Measurements from ENCODE around the gene DERL3.

Gene DERL3

DNA sequence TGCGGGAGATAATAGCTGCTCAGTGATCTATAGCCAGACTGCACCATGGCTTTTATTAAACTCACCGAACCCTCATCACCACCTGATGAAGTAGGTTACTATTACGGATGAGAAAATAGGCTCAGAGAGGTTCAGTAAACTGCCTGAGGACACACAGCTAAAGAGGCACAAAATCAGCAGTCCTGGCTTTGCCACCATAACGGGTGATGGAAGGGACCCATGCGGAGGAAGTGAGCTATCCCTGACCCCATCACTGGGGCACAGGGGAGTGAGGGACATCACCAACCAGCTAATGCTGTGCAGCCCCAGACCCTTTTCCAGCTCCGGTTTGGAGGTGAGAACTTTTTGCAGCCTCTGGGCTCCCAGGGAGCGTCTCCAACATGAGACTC is 7.3 kb upstream of the DERL3 start:
- DNase-seq, result no peak

DNA sequence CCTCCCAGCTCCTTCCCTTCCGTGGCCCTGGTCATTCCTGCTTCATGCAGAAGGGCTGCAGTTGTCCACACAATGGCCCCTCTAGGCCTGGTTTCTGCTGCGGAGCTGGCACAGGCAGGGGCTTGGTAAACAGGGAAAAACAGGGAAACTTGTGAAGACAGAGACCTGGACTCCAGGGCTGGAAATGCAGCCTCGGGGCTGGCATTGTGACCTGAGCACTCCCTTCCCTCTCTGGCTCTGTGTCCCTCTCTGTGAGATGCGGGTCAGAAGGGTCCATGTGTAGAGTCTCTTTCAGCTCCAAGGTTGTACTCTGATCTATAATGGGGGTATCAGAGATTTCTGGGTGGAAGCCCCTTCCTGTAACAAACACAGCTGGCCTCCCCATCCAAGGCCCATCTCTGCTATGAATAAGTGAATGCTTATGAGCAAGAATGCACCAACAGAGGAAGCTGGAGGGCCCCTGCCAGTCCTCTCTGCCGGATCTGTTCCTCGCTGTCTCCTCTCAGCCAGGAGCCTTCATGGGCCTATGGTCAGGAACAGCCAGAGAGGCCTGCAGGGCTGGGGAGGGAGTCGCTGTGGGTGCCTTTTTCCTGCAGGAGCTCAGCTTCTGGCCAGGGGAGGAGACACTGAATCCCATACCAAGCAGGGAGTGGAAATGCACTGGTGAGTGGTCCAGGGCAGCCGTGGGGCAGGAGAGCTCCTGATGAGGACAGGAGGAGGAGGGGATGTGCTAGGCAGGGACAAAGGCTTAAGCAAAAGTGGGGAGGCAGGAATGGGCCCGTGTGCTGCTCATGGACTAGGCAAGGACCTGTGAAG is 6.7 kb upstream of the DERL3 start:
- no peak for DNase-seq

DNA sequence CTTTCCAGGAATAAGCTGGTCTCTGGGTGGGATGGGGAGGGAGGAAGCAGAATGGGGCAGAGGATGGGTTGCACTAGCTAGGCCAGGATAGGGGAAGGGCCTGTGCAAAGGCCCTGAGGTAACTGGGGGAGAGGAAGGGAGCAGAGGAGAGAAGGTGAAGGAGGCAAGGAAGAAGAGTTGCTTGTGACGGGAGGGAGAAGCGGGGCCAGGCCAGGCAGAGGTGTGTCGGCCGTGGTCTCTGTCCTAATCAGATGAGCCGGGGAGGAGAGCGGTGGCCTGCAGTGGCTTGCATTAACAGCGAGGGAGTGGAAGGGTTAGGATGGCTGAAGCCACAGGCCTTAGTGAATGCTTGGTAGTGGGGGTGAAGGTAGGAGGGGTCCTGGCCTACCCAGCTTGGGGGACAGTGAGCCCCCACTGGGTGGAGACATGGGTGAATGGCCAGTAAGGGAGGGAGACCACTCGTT is 6.0 kb upstream of the DERL3 start:
- DNase-seq, result no peak

DNA sequence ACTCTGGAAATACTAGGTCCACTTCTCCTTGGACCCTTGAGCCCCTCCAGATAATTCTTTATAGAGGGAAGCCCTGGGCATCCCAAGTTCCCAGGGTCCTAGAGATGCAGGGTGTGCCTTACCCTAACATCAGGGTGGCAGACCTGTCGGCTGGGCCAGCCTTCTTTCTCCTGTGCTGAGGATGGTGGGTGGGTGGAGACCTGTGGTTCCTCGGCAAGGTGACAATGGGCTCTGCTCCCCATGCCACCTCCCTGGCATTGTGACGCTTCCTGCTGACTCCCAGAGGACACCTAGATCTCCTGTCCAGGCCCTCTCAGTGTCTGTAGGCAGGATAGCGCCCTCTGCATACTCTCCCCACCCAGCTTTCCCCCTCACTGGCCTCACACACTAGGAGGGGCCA is 3.8 kb upstream of the DERL3 start:
- no peak for DNase-seq

DNA sequence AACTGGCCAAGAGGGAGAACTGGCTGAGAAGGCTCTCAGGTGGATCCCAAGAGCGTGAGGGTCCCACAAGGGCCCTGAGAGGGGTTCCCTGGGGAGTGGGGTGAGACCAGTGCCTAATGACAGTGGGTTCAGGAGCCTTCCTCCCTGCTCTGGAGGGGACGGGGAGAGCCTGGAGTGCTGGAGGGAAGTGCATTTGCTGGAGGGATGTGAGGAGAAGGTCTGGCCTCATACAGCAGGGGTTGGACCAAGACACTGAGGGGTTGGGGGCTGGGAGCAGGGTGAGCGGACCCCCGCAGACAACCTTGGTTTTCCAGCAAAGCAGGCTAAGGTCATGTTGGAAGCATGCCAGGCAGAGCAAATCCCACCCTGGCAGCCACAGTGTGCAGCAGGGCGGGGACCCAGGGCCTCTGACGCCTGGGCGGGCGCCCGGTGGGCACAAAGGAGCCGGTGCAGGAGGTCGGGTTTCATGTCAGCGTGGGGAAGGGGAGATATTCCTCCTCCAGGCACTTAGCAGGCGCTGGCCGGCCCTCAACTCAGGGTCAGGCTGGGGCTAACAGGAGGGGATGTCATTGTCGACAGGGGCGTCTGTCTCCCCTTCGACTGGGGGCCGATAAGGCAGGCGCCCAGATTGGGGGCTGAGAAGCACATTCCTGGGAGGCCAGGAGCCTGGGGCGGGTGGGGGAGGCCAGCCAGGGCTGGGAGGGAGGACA is 3.1 kb upstream of the DERL3 start:
- DNase-seq, result no peak

DNA sequence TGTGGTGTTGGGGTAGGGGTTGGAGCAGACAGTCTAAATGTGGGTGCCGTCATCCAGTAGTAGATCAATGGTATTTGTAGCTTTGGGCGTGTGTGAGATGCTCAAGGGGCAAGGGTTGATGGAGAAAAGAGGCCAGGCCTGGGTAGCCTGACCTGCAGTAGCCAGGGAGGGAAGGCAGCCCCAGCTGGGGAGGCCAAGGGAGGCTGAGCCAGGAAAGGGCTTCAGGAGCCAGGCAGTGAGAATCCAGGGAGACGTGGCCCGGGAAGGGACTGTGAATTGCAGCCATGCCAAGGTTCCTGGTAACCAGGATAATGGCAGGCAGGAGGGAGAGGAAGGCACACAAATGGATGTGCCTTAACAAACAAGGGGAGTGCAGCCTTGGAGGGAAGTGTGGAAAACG is 2.5 kb upstream of the DERL3 start:
- DNase-seq, result no peak

DNA sequence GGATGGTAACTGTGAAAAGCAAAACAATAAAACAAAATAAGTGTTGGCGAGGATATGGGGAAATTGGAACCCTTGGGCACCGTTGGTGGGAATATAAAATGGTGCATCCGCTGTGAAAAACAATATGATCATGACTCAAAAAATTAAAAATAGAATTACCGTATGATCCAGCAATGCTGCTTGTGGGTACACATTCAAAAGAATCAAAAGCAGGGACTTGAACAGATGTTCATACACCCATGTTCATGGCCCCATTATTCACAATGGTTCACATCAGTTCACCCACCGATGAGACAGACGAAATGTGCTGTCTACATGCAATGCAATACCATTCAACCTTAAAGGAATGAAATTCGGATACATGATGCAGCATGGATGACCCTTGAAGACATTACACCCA is 1.2 kb upstream of the DERL3 start:
- no peak for DNase-seq

DNA sequence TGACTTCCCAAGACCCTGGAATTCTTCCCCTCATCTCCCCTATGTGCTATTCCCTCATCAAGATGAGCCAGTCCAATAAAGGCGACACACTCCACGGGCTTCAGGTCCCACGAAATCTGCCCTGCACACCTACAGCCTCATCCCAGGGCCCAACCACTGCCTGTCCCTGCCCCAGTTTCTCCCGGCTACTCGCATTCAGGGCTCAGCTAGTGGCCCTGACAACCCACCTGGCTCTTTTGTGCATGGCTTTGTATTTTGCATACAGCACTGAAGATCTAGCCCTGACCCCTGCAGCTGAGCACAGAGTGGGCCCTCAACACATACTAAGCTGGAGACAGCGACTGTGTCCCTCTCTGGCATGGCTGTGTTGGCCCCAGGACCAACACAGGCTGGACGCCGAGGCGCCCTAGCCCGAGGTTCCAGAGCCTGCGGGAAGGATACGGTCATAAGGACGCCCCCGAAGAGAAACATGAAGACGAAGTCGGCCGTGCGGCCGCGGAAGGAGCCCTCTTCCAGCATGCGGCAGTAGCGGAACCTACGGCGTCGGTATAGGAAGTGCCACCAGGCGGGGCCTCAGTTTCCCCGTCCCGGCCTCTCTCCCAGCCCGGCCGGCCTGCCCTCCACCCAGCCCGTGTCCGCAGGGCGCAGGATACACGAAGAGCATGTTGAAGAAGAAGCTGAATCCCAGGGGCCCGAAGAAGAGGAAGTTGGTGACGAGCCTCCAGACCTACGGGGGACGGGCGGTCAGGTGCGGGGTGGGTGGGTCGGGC is 710 bp downstream of the DERL3 start:
- DNase-seq, result no peak

DNA sequence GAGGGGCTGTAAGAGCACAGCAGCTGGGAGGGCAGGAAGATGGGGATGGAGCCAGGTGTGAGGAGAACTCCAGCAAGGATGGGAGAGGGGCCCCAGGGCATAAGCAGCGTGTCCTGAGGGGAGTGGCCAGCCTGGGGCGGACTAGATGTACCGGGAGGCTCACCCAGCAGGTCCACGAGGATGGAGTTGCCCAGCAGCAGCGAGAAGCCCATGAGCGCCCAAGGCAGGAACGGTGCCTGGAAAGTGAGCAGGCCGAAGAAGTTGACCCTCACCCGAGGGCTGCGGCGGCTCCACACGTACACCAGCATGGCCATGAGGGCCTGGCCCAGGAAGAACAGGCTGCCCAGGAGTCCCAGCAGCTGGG is 1.3 kb downstream of the DERL3 start:
- DNase-seq, result no peak

DNA sequence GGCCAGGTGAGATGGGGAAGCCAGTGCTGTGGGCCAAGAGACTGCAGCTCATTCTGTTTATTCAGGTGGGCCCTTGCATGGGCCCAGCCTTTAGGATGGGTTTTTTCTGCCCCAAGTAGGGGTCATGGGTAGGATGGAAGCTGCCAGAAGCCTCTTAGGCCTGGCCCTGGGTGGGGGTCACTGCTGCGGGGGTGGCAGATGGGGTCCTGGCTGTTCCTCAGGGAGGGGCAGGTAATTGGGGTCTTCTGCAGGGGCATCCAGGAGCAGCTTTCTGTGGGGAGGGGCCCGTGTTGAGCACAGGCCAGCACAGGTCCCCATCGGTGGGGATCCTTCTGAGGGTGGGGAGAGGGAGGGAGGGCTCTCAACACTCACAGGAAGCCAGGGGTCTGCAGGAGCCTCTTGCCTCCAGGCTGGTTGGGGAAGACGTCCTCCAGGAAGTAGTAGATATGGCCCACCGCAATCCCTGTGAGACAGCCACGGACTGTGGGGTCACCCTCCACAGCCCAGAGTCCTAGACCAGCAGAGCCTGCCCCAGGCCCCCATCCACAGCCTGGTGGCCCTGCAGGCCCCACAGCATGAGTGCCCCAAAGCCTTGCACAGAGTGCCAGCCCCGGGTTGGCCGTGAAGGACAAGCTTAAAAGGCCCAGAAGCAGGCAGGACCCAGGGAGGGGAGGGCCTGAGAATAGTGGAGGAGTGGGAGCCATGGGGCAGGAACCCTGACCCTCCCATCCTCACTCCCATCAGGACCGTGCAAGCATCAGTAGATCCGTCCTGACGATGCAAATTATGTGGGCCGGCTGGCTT is 1.9 kb downstream of the DERL3 start:
- no peak for DNase-seq

DNA sequence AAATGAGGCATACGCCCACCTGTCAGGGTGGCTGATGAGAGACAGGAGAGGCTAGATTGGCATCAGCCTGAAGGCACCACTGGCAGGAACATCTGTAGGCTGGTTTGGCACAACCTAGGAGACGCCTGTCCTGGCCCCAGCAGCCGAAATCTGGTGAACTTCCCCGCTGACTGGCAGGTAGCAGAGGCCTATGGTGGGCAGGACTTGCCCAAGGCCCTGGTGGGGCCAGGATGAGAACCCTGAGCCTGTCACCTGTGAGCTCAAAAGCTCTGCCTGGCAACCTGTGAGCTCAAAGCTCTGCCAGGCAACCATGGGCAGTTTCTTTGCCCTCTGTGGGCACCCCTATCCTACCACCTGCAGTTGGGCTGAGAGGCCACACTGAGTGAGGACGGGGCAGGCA is 2.5 kb downstream of the DERL3 start:
- DNase-seq, result no peak

DNA sequence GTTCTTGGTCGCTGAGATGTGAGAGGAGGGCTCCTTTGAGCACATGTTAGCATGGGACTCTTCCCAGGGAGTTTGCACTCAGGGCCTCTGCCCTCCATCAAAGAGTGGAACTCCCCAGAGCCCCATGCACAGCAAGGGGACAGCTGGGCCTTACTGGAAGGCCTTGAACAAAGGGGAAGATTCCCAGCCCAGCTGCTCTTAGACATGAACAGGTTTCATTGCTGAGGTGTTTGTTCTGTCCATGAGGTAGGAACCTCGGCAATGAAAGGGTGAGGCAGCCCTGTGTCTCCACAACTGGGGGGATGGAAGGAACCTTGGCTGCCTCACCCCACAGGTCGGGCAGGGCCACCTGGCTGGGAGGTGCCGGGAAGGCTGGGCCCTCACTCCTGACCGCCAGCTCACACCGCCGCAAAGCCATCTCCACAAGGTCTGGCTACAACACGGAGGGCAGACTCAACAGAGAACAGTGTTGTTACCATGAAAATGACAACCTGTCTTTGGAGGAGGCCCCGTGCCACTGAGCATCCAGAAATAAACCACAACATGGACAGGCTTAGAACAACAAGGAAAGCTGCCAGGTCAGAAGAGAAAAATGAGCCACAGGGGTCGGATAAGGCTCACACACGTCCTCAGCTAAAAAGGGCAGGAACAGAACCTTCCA is 3.2 kb downstream of the DERL3 start:
- no peak for DNase-seq

DNA sequence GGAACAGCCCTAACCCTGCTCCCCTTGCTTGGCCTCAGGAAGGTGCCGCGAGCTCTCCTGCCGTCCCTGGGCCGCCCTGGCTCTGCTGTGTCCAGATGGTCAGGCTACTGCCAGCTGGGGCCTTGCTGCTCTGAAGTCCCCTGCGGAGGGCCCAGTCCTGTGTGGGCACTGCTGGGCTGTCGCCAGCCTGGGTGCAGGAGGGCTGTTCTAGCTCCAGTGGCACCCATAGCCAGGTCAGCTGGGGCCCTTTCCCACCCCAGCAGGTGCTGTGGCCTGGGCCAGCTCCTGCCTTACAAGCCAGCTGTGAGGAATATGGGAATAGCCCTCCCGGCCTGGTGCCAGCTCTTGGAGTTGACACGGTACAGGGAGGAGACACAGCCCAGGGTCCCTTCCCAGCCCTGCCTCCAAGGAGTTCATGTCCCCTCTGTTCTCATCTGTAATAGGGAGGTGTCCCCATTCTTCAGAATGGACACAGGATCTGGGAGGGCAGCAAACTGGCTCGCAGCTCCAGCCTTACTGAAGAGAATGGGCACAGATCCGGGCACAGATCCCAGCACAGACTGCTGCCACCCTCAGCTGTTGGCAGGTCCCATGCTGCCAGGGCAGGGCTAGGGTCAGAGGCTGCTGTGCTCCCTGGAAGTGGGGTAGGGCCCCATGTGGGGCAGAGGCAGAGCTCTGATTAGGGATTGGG is 3.9 kb downstream of the DERL3 start:
- DNase-seq, result no peak

DNA sequence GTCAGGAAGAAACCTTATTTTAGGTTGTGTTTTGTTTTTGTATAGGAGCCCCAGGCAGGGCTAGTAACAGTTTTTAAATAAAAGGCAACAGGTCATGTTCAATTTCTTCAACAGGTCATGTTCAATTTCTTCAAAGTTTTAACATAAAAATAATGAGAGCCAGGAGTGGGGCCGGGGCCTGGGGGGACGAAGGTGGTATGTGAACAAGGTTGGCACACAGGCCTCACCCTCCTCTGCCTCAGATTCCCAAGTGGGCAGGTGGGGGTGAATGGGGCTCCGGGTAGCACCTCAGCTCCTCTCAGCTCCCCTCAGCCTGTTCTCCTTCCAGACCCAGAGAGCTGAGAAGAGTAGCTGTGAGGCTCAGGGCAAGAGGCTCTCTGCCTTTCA is 4.4 kb downstream of the DERL3 start:
- no peak for DNase-seq

DNA sequence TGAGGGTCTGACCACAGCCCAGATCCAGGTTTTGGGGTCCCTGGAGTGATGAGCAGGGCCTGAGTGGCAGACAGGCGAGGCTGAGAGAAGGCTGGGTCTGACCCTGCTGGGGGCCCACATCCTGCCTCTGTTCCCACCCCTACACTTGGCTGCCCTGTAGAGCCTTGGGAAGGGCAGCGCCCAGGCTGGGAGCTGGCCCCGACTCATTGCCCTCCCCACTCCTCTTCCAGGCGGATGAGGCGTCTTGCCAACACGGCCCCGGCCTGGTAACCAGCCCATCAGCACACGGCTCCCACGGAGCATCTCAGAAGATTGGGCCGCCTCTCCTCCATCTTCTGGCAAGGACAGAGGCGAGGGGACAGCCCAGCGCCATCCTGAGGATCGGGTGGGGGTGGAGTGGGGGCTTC is 4.9 kb downstream of the DERL3 start:
- no peak for DNase-seq

DNA sequence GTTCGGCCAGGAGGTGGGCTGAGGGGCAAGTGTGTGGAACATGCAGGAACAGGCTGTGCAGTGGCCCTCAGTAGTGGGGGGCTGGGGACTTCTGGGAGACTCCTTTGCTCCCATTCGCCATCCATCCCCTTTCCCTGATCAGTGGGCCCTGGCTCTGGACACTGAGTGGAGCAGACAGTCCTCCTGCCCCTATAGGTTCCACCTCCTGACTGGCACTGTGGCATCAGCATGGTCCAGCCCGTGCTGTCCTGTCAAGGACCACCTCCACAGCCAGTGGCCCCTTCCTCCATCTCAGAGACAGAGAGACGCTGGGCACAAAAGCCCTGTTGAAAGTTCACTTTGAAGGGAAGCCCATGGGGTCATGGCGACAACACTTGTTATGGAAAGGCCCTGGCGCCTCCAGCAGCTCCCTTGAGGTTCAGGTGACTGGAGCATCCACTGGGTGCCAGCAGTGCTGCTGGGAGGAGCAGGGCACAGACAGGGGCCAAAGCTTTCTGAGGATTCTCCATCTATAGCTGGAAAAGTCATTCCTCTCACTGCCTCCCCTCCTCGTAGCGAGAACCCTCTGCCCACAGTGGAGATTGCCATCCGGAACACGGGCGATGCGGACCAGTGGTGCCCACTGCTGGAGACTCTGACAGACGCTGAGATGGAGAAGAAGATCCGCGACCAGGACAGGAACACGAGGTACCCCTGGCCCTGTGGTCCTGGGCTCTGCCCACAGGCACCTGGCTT is 5.6 kb downstream of the DERL3 start:
- no peak for DNase-seq

DNA sequence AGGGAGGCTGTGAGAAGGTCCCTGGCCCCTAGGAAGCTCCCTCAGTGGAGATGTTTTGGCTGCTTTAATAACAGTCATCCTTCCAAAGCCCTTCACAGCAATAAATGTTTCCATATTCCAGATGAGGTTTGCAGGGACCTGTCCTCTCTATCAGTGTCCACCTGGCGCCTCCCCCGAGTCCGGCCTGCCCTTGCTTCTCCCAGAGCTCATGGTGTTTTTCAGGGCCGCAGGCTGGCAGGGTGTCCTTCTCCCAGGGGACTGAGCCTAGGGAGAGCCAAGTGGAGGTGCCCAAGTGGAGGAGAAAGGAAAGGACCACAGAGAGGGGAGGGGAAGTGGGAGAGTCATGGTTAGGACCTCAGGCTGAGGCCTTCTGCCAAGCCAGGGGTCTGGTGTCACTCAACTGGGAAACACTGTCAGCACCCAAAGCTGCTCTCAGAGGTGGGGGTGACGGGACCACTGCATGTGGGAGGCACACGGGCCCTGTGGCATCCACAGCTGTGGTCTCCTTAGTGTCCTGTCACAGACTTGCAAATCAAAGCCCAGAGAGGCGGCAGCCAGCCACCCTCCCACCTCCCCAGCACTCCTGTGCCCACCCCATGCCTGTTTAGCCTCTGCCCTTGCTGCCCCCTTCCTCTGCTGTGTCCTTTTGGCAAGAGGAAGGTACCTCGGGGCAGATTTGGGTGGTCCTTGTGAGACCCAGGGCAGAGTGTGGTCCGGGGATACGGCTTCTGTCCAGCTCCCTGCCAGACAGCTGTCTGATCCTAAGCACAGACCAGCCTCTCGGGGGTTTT is 6.4 kb downstream of the DERL3 start:
- DNase-seq, result no peak

DNA sequence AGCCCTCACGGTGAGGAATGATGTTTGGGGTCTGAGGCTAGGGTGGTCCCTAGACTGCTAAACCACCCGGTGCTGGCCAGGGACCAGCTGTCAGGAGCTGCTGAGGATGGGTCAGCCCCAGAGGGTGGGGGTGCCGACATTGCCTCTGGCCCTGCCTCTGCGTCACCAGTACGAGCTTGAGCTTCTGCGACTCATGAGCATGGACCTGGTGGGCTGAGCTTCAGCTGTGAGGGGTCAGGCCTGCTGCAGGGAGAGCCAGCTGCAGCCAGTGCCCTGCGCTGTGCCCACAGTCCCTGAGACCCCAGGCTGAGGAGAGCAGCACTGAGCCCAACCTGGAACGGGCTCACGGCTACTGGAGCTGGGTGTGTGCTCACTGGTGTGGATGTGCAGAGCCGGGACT is 7.0 kb downstream of the DERL3 start:
- no peak for DNase-seq

DNA sequence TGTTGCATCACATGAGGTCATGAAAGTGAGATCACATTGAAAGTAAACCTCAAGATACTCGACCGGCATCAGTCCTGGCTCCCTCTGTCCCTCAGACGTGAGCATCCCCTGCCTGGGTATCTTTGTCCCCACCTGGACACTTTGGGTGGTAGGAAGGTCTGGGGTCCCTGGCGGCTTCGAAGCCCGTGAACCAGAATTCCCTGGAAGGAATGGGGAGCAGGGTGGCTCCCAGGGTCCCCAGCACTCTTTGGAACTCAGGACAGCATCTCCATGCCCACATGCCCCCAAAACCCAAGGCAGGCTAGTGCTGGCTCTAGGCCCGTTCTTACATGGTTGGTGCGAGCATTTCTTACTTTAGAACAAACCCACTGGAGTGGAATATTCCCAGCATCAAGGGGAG is 7.5 kb downstream of the DERL3 start:
- DNase-seq, result no peak

DNA sequence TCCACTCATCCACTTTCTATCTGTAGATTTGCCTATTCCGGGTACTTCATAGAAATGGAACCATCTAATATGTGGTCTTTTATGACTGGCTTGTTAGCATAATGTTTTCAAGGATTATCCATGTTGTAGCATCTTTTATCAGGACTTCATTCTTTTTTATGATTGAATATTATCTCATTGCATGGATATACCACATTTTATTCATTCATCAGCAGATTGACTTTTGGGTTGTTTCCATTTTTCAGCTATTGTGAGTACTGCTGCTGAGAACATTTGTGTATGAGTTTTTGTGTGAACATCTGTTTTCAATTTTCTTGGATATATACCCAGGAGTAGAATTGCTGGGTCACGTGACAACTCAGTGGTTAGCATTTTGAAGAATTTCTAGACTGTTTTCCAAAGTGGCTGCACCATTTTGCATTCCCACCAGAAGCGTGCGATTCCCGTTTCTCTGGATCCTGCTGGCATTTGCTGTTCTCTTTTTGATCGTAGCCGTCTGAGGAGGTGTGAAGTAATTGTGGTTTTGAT is 8.9 kb downstream of the DERL3 start:
- DNase-seq, result no peak

Measured in hematopoietic multipotent progenitor cell treated with erythropoietin and hydrocortisone succinate and interleukin-3 and kit ligand, for 6 days (in vitro differentiated cells).